ENCODE results near the gene PNPLA2. TPM values are rescaled to one million over a fixed set of nuclear protein-coding genes. Genes with fewer than 3 reads are reported as not detected.

Gene PNPLA2
- total RNA-seq, 1 donor from 2014 or later, result 34.7 TPM

DNA sequence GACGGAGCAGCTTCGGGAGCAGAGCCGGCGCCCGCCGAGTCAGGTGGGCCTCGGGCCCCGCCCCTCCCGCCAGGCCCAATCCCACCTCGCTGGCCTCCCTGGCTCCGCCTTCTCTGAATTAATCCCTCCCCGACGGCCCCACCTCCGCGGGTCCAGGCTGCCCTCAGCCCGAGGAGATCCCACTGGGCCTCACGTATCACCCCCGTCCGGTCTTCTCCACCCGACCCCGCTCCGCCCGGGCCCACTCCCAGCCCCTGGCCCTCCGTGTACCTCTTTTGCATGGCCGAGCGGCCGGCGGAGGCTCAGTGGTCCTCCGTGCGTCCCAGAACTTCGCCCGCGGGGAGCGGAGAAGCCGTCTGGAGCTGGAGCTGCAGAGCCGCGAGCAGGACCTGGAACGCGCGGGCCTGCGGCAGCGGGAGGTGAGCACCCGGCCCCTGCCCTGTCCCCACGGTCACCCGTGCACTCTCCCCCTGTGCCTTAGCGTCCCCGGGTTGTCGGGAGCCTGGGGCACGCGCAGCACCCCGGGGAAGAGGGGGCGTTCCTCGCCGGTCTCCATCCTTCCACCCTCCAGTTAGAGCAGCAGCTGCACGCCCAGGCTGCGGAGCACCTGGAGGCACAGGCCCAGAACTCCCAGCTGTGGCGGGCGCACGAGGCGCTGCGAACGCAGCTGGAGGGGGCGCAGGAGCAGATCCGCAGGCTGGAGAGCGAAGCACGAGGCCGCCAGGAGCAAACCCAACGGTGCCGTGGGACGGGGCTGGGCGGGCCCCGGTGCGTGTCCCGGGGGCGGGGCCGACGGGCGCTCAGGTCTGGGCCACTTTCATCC is 11.8 kb downstream of the PNPLA2 start:
- no peak for DNase-seq (ENCODE audit: low read depth)
- H3K4me3 ChIP-seq (ENCODE audit: low read depth, low read length), result peak overlapping the region; percentile 53
- TF ChIP-seq CTCF (conservative IDR thresholded peaks at IDR 0.05; ENCODE audit: low read depth, low read length), result no peak

GRCh38 chr11:831118-831864 is 12.6 kb downstream of the PNPLA2 start:
- DNase-seq (ENCODE audit: low read depth), result no peak
- peak overlapping the region; percentile 59 for H3K4me3 ChIP-seq (ENCODE audit: low read depth, low read length)
- TF ChIP-seq CTCF (conservative IDR thresholded peaks at IDR 0.05; ENCODE audit: low read depth, low read length), result no peak

DNA sequence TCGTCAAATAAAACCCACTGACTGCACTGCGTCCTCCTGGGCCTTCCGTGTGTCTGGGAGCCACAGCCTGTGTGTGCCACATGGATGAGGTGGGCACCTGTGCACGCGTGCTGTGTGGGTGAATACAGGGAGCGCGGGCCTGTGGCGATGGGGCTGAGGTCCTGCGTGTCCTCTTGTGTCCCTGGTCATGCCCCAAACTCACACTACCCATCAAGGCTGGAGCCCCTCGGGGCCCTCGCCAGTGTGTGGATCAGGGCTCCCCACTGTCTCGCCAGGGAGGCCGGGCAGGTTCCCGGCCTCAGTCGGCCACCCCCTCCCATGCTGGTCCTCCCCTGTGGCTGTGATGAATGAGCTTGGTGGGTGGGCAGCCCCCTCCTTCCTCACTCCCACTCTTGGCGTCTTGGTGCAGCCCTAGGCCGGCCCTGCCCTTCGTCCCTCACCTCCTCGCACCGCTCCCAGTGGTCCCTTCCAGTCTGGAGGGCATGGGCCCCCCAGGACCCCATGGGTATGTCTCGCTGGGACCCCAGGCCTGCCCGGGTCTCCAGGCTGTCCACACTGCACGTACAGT is 13.3 kb downstream of the PNPLA2 start:
- no peak for TF ChIP-seq CTCF (conservative IDR thresholded peaks at IDR 0.05; ENCODE audit: low read depth, low read length)
- H3K4me3 ChIP-seq (ENCODE audit: low read depth, low read length), result peak overlapping the region; percentile 59
- no peak for DNase-seq (ENCODE audit: low read depth)

- H3K4me3 ChIP-seq (ENCODE audit: low read depth, low read length), result peak within 1 kb of the TSS; percentile 72
- no peak for TF ChIP-seq CTCF (conservative IDR thresholded peaks at IDR 0.05; ENCODE audit: low read depth, low read length)
- no peak for DNase-seq (ENCODE audit: low read depth)
Measured at GRCh38 chr11:832529-833113, 13.9 kb downstream of the PNPLA2 start, which contains the start of gene CD151. CD151 (plus strand) TSS chr11:832952; CDS start chr11:836070, 3,118 bp downstream.

DNA sequence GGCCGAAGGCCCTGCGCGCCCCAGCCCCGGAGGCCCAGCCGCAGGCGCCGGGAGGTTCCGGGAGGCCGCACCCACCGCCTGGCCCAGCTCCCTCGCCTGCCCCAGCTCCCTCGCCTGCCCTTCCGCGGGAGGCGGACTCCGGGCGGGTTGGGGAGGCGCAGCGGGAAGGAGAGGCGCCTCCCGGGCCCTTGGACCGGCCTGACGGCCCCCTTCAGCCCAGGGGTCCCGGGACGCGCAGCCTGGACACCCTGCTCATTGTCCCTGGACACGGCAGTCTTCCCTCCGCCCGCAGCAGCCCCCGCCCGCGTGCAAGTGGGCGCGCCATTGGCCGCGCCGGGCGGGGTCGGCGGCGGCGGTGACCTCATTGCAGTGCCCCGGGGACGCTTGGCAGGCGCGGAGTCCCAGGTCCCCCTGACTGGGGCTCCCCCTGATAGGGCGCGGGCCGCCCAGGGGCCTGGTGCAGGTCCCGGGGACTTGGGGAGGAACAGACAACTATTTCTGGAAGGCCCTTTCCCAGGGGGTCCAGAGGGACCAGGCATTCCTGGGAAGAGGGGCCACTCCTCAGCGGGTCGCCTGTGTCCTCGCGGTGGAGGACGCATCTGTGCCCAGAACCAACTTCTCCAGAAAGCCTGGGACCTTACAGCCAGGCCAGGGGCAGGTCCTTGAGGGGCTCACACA is 14.5 kb downstream of the PNPLA2 start:
- H3K4me3 ChIP-seq (ENCODE audit: low read depth, low read length), result peak overlapping the region; percentile 72
- no peak for DNase-seq (ENCODE audit: low read depth)
- no peak for TF ChIP-seq CTCF (conservative IDR thresholded peaks at IDR 0.05; ENCODE audit: low read depth, low read length)

GRCh38 chr11:833849-834311 is 15.2 kb downstream of the PNPLA2 start:
- peak overlapping the region; percentile 72 for H3K4me3 ChIP-seq (ENCODE audit: low read depth, low read length)
- no peak for DNase-seq (ENCODE audit: low read depth)
- TF ChIP-seq CTCF (conservative IDR thresholded peaks at IDR 0.05; ENCODE audit: low read depth, low read length), result no peak

Data from epithelial cell of proximal tubule (primary cell).